H9 (cell line): ENCODE measurements around the gene UBP1. TPM values are rescaled to one million over a fixed set of nuclear protein-coding genes. Genes with fewer than 3 reads are reported as not detected.

Experiments
- DNase-seq: peaks from one replicate; pipeline ENCODE4 v3.0.0-alpha.2; 2017
- H2AFZ ChIP-seq: one replicate; pipeline ENCODE4 v1.6.1; 2013; ENCODE audit warnings: mild to moderate bottlenecking, low read length, control low read depth, moderate library complexity
- H2AK5ac ChIP-seq: 2 replicates; pipeline ENCODE4 v1.6.1; 2013; ENCODE audit warnings: low read length, control low read depth, mixed read lengths; ENCODE audit not compliant: insufficient read length
- H2BK120ac ChIP-seq: one replicate; pipeline ENCODE4 v1.6.1; 2013; ENCODE audit warnings: low read depth, mild to moderate bottlenecking, low read length, control low read depth, inconsistent platforms; ENCODE audit not compliant: poor library complexity, severe bottlenecking
- H2BK12ac ChIP-seq: 2 replicates; pipeline ENCODE4 v1.6.1; 2013; ENCODE audit warnings: low read length, control low read depth, mixed read lengths, low read depth; ENCODE audit not compliant: insufficient read length
- H2BK15ac ChIP-seq: 2 replicates; pipeline ENCODE4 v1.6.1; 2013; ENCODE audit warnings: low read depth, low read length, control low read depth
- H2BK20ac ChIP-seq: one replicate; pipeline ENCODE4 v1.6.1; 2013; ENCODE audit warnings: low read depth, mild to moderate bottlenecking, low read length, control low read depth, inconsistent platforms; ENCODE audit not compliant: poor library complexity, severe bottlenecking
- H2BK5ac ChIP-seq: 2 replicates; pipeline ENCODE4 v1.6.1; 2013; ENCODE audit warnings: low read length, control low read depth, mixed read lengths; ENCODE audit not compliant: insufficient read length
- H3K14ac ChIP-seq: 2 replicates; pipeline ENCODE4 v1.6.1; 2013; ENCODE audit warnings: low read length, control low read depth; ENCODE audit not compliant: insufficient read depth
- H3K18ac ChIP-seq: 2 replicates; pipeline ENCODE4 v1.6.1; 2013; ENCODE audit warnings: low read depth, mild to moderate bottlenecking, mixed read lengths, low read length, control low read depth; ENCODE audit not compliant: insufficient read length
- H3K23ac ChIP-seq: 2 replicates; pipeline ENCODE4 v1.6.1; 2013; ENCODE audit warnings: low read length, control low read depth, mixed read lengths, low read depth; ENCODE audit not compliant: insufficient read length
- H3K23me2 ChIP-seq: 2 replicates; pipeline ENCODE4 v1.6.1; 2013; ENCODE audit warnings: low read depth, mild to moderate bottlenecking, mixed read lengths, low read length, control low read depth; ENCODE audit not compliant: insufficient read length, poor library complexity, severe bottlenecking
- H3K27ac ChIP-seq: 2 replicates; pipeline ENCODE4 v1.5.1; 2013; ENCODE audit warnings: low read length, control low read depth, mixed read lengths, low read depth; ENCODE audit not compliant: insufficient read length
- H3K27me3 ChIP-seq: 2 replicates; pipeline ENCODE4 v1.6.1; 2013; ENCODE audit warnings: low read length, control low read depth, inconsistent platforms; ENCODE audit not compliant: insufficient read depth
- H3K4ac ChIP-seq: 2 replicates; pipeline ENCODE4 v1.6.1; 2013; ENCODE audit warnings: low read depth, mild to moderate bottlenecking, control low read depth, inconsistent platforms, low read length, moderate library complexity
- H3K4me1 ChIP-seq: 2 replicates; pipeline ENCODE4 v1.6.1; 2013; ENCODE audit warnings: low read length, control low read depth, inconsistent platforms; ENCODE audit not compliant: insufficient read depth
- H3K4me2 ChIP-seq: 2 replicates; pipeline ENCODE4 v1.6.1; 2013; ENCODE audit warnings: low read length, control low read depth, mixed read lengths; ENCODE audit not compliant: insufficient read length, insufficient read depth
- H3K56ac ChIP-seq: 2 replicates; pipeline ENCODE4 v1.6.1; 2013; ENCODE audit warnings: low read depth, mild to moderate bottlenecking, mixed read lengths, low read length, control low read depth; ENCODE audit not compliant: insufficient read length
- H3K79me1 ChIP-seq: 2 replicates; pipeline ENCODE4 v1.6.1; 2013; ENCODE audit warnings: low read depth, mild to moderate bottlenecking, moderate library complexity, low read length, control low read depth, inconsistent platforms; ENCODE audit not compliant: insufficient read depth, poor library complexity, severe bottlenecking
- H3K79me2 ChIP-seq: 2 replicates; pipeline ENCODE4 v1.6.1; 2013; ENCODE audit warnings: low read length, control low read depth, inconsistent platforms; ENCODE audit not compliant: insufficient read depth
- H3K9ac ChIP-seq: 2 replicates; pipeline ENCODE4 v1.6.1; 2013; ENCODE audit warnings: low read length, control low read depth, mixed read lengths; ENCODE audit not compliant: insufficient read length; ENCODE audit errors: extremely low read depth
- H3K9me3 ChIP-seq: one replicate; pipeline ENCODE4 v1.6.1; 2013; ENCODE audit warnings: low read depth, low read length, inconsistent platforms; ENCODE audit not compliant: control insufficient read depth
- H3T11ph ChIP-seq: one replicate; pipeline ENCODE4 v1.6.1; 2013; ENCODE audit warnings: mild to moderate bottlenecking, low read length, control low read depth, inconsistent platforms
- H4K20me1 ChIP-seq: one replicate; pipeline ENCODE4 v1.6.1; 2013; ENCODE audit not compliant: control insufficient read depth, insufficient read length, insufficient read depth
- H4K5ac ChIP-seq: 2 replicates; pipeline ENCODE4 v1.6.1; 2013; ENCODE audit warnings: low read depth, mild to moderate bottlenecking, mixed read lengths, low read length, control low read depth; ENCODE audit not compliant: insufficient read length
- H4K8ac ChIP-seq: replicated peaks from 2 replicates; pipeline ENCODE4 v1.6.1; 2013; ENCODE audit warnings: low read length, control low read depth, mixed read lengths, low read depth; ENCODE audit not compliant: insufficient read length
- H4K91ac ChIP-seq: 2 replicates; pipeline ENCODE4 v1.6.1; 2013; ENCODE audit warnings: low read depth, mild to moderate bottlenecking, moderate library complexity, mixed read lengths, low read length, control low read depth; ENCODE audit not compliant: insufficient read length
- H3K27ac Mint-ChIP-seq, 3 experiments: 2 replicates in 2 of 3; 3 replicates in 1 of 3; pipeline ENCODE4 v1.8.0; 2020 to 2021; ENCODE audit warnings: mixed read lengths in 3 of 3, mild to moderate bottlenecking in 1 of 3, moderate library complexity in 1 of 3
- H3K27me3 Mint-ChIP-seq: 2 replicates; pipeline ENCODE4 v1.8.0; 2021; ENCODE audit warnings: low read depth, mild to moderate bottlenecking, moderate library complexity, mixed read lengths
- H3K36me3 Mint-ChIP-seq, 3 experiments: 2 replicates in 2 of 3; 3 replicates in 1 of 3; pipeline ENCODE4 v1.8.0; 2020 to 2021; ENCODE audit warnings: low read depth in 3 of 3, mixed read lengths in 3 of 3; ENCODE audit not compliant: insufficient read depth in 1 of 3
- H3K4me1 Mint-ChIP-seq, 2 experiments: 2 replicates each; pipeline ENCODE4 v1.8.0; 2020; ENCODE audit warnings: mixed read lengths in 2 of 2
- H3K4me3 Mint-ChIP-seq, 2 experiments: 2 replicates in 1 of 2; 3 replicates in 1 of 2; pipeline ENCODE4 v1.8.0; 2020 to 2021; ENCODE audit warnings: mild to moderate bottlenecking in 2 of 2, mixed read lengths in 2 of 2, moderate library complexity in 1 of 2
- H3K9me3 Mint-ChIP-seq, 2 experiments: 2 replicates in 1 of 2; 3 replicates in 1 of 2; pipeline ENCODE4 v1.8.0; 2020; ENCODE audit warnings: mild to moderate bottlenecking in 2 of 2, mixed read lengths in 2 of 2, moderate library complexity in 1 of 2
- WGBS: extraction: QIAGEN DNeasy Blood & Tissue Kit; methylation state at CpG from one replicate; pipeline ENCODE4 v1.1.7; 2013; ENCODE audit warnings: missing lambda C conversion rate, low lambda C conversion rate, mixed read lengths; ENCODE audit not compliant: insufficient read length; ENCODE audit errors: extremely low coverage; 5-methylcytosine and 5-hydroxymethylcytosine counted together
- total RNA-seq: library from RNA; stranded (reverse); gene quantifications from 2 replicates; pipeline ENCODE4 v1.2.1, GENCODE V29; 2021
- TF ChIP-seq, protein P1 (sequence below): fragments of 200-600 bp; sonication (generic); conservative IDR thresholded peaks from 3 replicates; pipeline ENCODE4 v1.8.0; 2021; ENCODE audit warnings: antibody characterized with exemption, mild to moderate bottlenecking

The UBP1 gene
- total RNA-seq, 1 experiment from 2014 or later: 103 TPM

DNA sequence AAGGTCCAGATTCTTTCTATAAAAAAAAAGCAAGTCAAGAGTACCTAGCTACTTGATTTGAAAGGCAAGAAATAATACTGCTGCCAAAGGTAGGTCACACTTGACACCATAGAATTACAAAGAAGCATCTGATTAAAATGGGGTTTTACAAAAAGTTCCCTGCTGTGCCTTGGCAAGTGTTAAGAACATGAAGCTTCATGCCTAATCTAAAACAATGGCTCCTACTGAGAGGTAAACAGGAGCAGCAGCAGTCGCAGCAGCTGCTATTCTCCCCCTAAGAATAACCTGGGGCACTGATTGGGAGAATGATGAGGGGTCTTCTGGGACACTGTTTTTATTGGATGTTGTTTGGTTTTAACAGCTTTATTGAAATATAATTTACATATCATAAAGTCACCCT is 14.1 kb downstream of the UBP1 start:
- no peak overlapping the region for H2BK15ac ChIP-seq
- Mint-ChIP-seq H3K27me3 (no peaks in the 10 kb centered on the region), H3K4me3 (peak overlapping the region; percentile 21 to 56; a peak in 3 of 5 replicates), H3K4me1 (peaks cover 64 to 66% of the 10 kb centered on the region in 2 experiments), H3K27ac (peak overlapping the region; percentile 20 to 85 (median 32); a peak in 4 of 7 replicates), H3K36me3 (peaks cover 31 to 39% (median 35%) of the 10 kb centered on the region in 3 experiments; a peak in 6 of 7 replicates), H3K9me3 (no peaks in the 10 kb centered on the region)
- no peak overlapping the region for H2BK20ac ChIP-seq
- H3K27me3 ChIP-seq: no peaks in the 10 kb centered on the region
- H3K79me1 ChIP-seq: peaks cover 14% of the 10 kb centered on the region
- no peak overlapping the region for H2BK5ac ChIP-seq
- TF ChIP-seq, protein P1, sequence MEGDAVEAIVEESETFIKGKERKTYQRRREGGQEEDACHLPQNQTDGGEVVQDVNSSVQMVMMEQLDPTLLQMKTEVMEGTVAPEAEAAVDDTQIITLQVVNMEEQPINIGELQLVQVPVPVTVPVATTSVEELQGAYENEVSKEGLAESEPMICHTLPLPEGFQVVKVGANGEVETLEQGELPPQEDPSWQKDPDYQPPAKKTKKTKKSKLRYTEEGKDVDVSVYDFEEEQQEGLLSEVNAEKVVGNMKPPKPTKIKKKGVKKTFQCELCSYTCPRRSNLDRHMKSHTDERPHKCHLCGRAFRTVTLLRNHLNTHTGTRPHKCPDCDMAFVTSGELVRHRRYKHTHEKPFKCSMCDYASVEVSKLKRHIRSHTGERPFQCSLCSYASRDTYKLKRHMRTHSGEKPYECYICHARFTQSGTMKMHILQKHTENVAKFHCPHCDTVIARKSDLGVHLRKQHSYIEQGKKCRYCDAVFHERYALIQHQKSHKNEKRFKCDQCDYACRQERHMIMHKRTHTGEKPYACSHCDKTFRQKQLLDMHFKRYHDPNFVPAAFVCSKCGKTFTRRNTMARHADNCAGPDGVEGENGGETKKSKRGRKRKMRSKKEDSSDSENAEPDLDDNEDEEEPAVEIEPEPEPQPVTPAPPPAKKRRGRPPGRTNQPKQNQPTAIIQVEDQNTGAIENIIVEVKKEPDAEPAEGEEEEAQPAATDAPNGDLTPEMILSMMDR: no peak
- H3K27ac ChIP-seq: no peak overlapping the region
- H3K4me1 ChIP-seq: peaks cover 16% of the 10 kb centered on the region
- no peak overlapping the region for H2BK12ac ChIP-seq
- H3K23ac ChIP-seq: no peak overlapping the region
- H2AK5ac ChIP-seq: no peak overlapping the region
- H3T11ph ChIP-seq: no peak overlapping the region
- H3K14ac ChIP-seq: no peak overlapping the region
- no peaks in the 10 kb centered on the region for H3K23me2 ChIP-seq
- no peak overlapping the region for H4K5ac ChIP-seq
- H3K56ac ChIP-seq: no peak overlapping the region
- H2AFZ ChIP-seq: no peak overlapping the region
- no peak overlapping the region for H4K8ac ChIP-seq
- no peaks in the 10 kb centered on the region for H4K20me1 ChIP-seq
- peaks cover 31% of the 10 kb centered on the region for H3K79me2 ChIP-seq
- no peak overlapping the region for H3K9ac ChIP-seq
- WGBS: no CpG with 5 or more reads among the region's 1 CpG
- no peaks in the 10 kb centered on the region for H3K9me3 ChIP-seq
- no peak overlapping the region for H3K18ac ChIP-seq
- DNase-seq: peak; percentile 53
- H3K4me2 ChIP-seq: peak overlapping the region; percentile 2
- H2BK120ac ChIP-seq: no peak overlapping the region
- no peak overlapping the region for H3K4ac ChIP-seq
- H4K91ac ChIP-seq: no peak overlapping the region
